GM18505 (cell line): Measurements from ENCODE around the gene GLDC.

Experiments used
- ATAC-seq: cut with Tn5 transposase; IDR thresholded peaks from one replicate; pipeline ENCODE4 v1.9.1; 2021; ENCODE audit not compliant: unreplicated experiment
- POLR2A ChIP-seq: IDR thresholded peaks from 4 replicates; pipeline ENCODE4 v1.6.1; 2011; ENCODE audit warnings: borderline replicate concordance; ENCODE audit not compliant: insufficient read depth, insufficient read length; ENCODE audit errors: extremely low read depth

The GLDC gene

GRCh38 chr9:6592231-6592630 is 53.3 kb downstream of the GLDC start:
- TF ChIP-seq POLR2A = no peak
- ATAC-seq = no peak

GRCh38 chr9:6590772-6591384 is 54.7 kb downstream of the GLDC start:
- no peak for TF ChIP-seq POLR2A
- ATAC-seq = no peak

- no peak for ATAC-seq
- TF ChIP-seq POLR2A = no peak
Observed at GRCh38 chr9:6590334-6590733, 55.2 kb downstream of the GLDC start.

GRCh38 chr9:6584881-6585597 is 60.5 kb downstream of the GLDC start:
- ATAC-seq = no peak

GRCh38 chr9:6581253-6581652 is 64.3 kb downstream of the GLDC start:
- ATAC-seq = no peak
- no peak for TF ChIP-seq POLR2A

More at GRCh38 chr9:6584881-6585597, 60.5 kb downstream of the GLDC start:
- TF ChIP-seq POLR2A = no peak

- no peak for ATAC-seq
- no peak for TF ChIP-seq POLR2A
Observed at GRCh38 chr9:6579613-6580012, 65.9 kb downstream of the GLDC start.

GRCh38 chr9:6576987-6577386 is 68.5 kb downstream of the GLDC start:
- no peak for ATAC-seq
- no peak for TF ChIP-seq POLR2A

GRCh38 chr9:6575324-6576034 is 70.0 kb downstream of the GLDC start:
- ATAC-seq = peak; percentile 82

GRCh38 chr9:6567140-6567591 is 78.4 kb downstream of the GLDC start:
- ATAC-seq = no peak
- TF ChIP-seq POLR2A = no peak

More at GRCh38 chr9:6575324-6576034, 70.0 kb downstream of the GLDC start:
- no peak for TF ChIP-seq POLR2A

- peak; percentile 62 for ATAC-seq
- no peak for TF ChIP-seq POLR2A
Observed at GRCh38 chr9:6566409-6567139, 79.0 kb downstream of the GLDC start.

- TF ChIP-seq POLR2A = no peak
- ATAC-seq = no peak
Observed at GRCh38 chr9:6565312-6565711, 80.2 kb downstream of the GLDC start.

GRCh38 chr9:6564868-6565267 is 80.7 kb downstream of the GLDC start:
- no peak for ATAC-seq
- TF ChIP-seq POLR2A = no peak

GRCh38 chr9:6564360-6564759 is 81.2 kb downstream of the GLDC start:
- no peak for ATAC-seq

More at GRCh38 chr9:6564360-6564759, 81.2 kb downstream of the GLDC start:
- no peak for TF ChIP-seq POLR2A
